Non-pigmented ciliary epithelial cell (primary cell): Measurements from ENCODE around the gene KRT71.

Experiments
- DNase-seq: peaks from one replicate; pipeline ENCODE4 v3.0.0-alpha.2; 2010; ENCODE audit warnings: low read depth

The KRT71 gene

GRCh38 chr12:52497975-52498374, 55.0 kb downstream of the KRT71 start:
- DNase-seq = no peak

DNA sequence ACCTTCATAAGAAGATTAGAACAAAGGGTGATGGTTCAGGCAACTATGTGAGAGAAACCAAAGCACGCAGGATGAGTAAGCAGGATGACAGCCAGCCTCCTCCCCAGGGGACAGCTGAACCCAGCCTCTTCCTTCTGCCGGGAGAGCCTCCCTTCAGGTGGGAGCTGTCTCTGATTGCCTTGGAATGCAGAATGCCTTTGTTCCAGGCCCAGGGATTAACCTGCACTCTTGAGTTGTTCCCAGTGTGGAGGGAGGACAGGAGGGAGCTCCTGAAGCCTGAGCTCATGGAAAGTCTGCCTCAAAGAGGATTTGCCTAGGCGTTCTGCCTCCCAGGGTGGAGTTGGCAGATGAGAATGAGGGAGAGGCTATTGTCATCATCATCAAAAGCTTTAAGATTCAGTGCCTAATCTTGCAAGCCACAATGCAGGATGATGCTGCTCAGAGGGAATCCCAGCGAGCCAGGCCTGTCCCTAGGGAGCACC, 56.3 kb downstream of the KRT71 start:
- DNase-seq = no peak

- no peak for DNase-seq
Measured at GRCh38 chr12:52496054-52496453, 56.9 kb downstream of the KRT71 start.

GRCh38 chr12:52495389-52495788, 57.6 kb downstream of the KRT71 start:
- DNase-seq = no peak

DNA sequence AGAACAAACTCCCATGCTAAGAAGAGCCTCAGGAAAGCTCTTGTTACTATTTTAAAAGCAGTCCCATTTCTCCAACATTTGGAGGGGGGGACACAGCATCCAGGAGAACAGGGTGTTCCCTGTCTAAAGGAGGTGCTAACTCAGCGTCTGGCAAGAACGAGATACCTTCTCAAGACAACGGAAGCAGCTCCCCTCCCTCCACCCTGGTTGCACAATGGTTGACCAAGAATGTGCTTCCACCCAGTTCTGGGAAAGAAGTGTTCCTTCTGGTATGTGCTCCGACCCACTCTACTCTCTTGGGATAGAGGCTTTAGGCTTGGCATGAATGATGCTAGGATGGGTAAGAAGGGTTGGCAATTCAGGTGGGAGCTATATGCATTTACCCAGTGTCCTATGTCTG, 58.4 kb downstream of the KRT71 start:
- DNase-seq = no peak

- DNase-seq = no peak
Measured at GRCh38 chr12:52494100-52494499, 58.8 kb downstream of the KRT71 start.
